IPS DF 6.9 (cell line): ENCODE data around the gene ADAMTS3.

Experiments
- DNase-seq: peaks from one replicate; pipeline ENCODE4 v3.0.0-alpha.2; 2013; ENCODE audit warnings: low read depth, low spot score
- H3K27ac ChIP-seq: one replicate; pipeline ENCODE4 v1.5.1; 2013; ENCODE audit warnings: low read length, control low read depth
- H3K27me3 ChIP-seq: 2 replicates; pipeline ENCODE4 v1.6.1; 2013; ENCODE audit warnings: mild to moderate bottlenecking, low read length; ENCODE audit not compliant: control insufficient read depth, insufficient read depth
- H3K36me3 ChIP-seq: 2 replicates; pipeline ENCODE4 v1.6.1; 2013; ENCODE audit warnings: low read length; ENCODE audit not compliant: control insufficient read depth, insufficient read depth
- H3K4me1 ChIP-seq: 2 replicates; pipeline ENCODE4 v1.6.1; 2013; ENCODE audit warnings: low read length; ENCODE audit not compliant: control insufficient read depth, insufficient read depth
- H3K4me3 ChIP-seq: 2 replicates; pipeline ENCODE4 v1.5.1; 2013; ENCODE audit warnings: mild to moderate bottlenecking, low read length
- H3K9me3 ChIP-seq: 2 replicates; pipeline ENCODE4 v1.6.1; 2013; ENCODE audit warnings: low read length, inconsistent platforms; ENCODE audit not compliant: control insufficient read depth, insufficient read depth
- WGBS: extraction: QIAGEN DNeasy Blood & Tissue Kit; methylation state at CpG from one replicate; pipeline ENCODE4 v1.1.7; 2013; ENCODE audit warnings: mixed read lengths, missing lambda C conversion rate; ENCODE audit not compliant: insufficient read length, insufficient coverage; 5-methylcytosine and 5-hydroxymethylcytosine counted together

The ADAMTS3 gene

DNA sequence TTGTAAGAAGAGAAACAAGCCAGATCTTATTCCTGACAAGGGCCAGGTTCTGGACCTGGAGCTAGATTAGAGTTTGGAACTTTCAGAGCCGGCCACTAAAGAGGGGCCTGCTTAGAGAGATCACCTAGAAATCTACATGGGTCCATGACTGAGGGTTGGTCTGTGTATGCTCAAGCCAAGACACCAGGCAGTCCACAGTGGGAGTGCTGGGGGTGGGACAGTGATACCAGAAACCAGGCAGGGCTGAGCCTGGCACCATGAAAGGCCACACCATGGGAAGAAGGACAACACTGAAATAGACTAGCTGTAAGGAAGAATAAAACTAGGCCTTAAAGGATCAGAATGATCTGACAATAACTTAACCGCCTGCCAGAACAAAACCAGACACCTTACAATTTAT is 267.3 kb downstream of the ADAMTS3 start:
- Histone ChIP-seq H3K27ac (no peak overlapping the region), H3K27me3 (no peaks in the 10 kb centered on the region), H3K36me3 (no peaks in the 10 kb centered on the region), H3K4me1 (no peaks in the 10 kb centered on the region), H3K4me3 (no peak overlapping the region), H3K9me3 (no peaks in the 10 kb centered on the region)
- DNase-seq = no peak
- WGBS = no CpG with 5 or more reads among the region's 2 CpGs

DNA sequence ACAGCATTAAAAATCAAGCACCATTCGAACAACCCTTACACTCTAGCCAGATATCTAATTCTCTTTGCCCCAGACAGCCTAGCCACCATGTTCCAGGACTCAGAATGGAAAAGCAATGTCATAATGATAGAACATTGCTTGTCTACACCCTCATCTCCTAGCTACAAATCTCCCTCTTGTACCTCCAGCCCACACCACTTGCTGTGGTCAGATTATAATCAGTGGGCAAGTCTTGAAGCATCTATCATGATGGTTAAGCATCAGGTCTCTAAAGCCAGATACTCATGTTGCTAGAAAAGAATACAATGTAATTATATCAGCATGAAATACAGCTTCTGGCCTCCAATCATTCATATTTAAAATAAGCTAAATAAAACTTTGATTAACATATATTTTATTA is 268.9 kb downstream of the ADAMTS3 start:
- no peak for DNase-seq
- H3K4me3 ChIP-seq = no peak overlapping the region
- no peaks in the 10 kb centered on the region for H3K9me3 ChIP-seq
- no peaks in the 10 kb centered on the region for H3K27me3 ChIP-seq
- no CpG with 5 or more reads among the region's 1 CpG for WGBS
- no peaks in the 10 kb centered on the region for H3K36me3 ChIP-seq
- no peak overlapping the region for H3K27ac ChIP-seq
- H3K4me1 ChIP-seq = no peaks in the 10 kb centered on the region

DNA sequence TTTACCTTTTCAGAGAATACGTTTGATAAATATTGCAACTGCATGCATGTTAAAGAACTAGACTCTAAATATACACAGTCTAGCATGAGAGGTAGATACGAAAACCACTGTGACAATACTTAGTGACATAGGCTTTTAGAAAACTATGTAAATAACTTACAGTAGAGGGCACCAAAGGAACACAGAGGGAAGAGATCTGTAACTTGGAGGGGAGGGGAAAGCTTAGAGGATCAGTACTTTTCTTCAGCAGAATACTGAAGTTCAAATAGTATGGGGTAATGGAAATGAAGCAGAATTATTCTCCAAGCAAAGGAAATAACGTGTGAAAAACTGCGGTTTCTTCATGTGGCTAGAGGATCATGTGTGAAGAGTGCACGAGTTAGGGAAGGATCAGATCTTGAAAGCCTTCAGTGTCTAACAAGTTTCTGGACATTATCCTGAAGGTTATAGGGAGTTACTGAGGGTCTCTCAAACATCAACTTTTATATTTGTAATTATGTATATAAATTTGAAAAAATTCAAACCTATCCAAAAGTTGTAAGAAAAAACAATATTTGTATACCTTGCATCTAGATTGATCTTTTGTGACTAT is 273.0 kb downstream of the ADAMTS3 start:
- WGBS = no CpG with 5 or more reads among the region's 5 CpGs
- Histone ChIP-seq H3K27me3 (no peaks in the 10 kb centered on the region), H3K4me3 (no peak overlapping the region), H3K9me3 (no peaks in the 10 kb centered on the region), H3K36me3 (no peaks in the 10 kb centered on the region), H3K27ac (no peak overlapping the region), H3K4me1 (no peaks in the 10 kb centered on the region)
- DNase-seq = no peak

DNA sequence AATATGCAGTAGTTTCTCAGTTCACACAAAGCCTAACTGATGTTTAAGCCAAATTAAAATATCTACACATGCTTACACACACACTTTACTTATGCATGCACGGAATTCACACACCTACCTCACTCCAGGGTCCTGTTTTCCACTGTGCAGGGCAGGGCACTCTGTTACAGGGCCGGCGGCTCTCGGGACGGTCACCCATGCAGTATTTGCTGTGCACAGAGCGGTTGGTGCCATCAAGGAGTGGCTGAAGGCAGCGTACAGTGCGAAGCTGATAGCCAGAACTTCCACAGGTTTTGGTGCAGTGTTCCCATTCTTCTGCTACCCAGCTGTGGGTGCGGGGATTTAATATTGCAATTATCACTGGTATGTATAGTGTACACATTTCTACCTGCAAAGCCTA is 278.3 kb downstream of the ADAMTS3 start:
- no peaks in the 10 kb centered on the region for H3K9me3 ChIP-seq
- H3K4me3 ChIP-seq = no peak overlapping the region
- WGBS = no CpG with 5 or more reads among the region's 9 CpGs
- H3K36me3 ChIP-seq = no peaks in the 10 kb centered on the region
- H3K4me1 ChIP-seq = no peaks in the 10 kb centered on the region
- DNase-seq = no peak
- H3K27ac ChIP-seq = no peak overlapping the region
- H3K27me3 ChIP-seq = no peaks in the 10 kb centered on the region

DNA sequence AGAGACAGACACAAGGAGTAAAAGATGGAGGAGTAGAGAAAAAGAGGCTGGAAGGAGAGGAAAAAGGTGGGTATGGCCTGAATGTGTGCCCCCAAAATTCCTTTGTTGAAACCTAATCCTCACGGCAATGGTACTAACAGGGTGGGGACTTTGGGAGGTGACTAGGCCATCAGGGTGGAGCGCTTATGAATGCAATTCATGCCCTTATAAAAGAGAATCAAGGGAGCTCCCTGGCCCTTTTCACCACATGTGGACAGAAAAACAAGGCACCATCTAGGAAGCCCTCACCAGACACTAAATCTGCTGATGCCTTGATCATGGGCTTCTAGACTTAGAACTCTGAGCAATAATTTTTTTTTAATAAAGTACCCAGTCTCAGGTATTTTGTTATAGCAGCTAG is 282.1 kb downstream of the ADAMTS3 start:
- Histone ChIP-seq H3K27me3 (no peaks in the 10 kb centered on the region), H3K27ac (no peak overlapping the region), H3K4me1 (no peaks in the 10 kb centered on the region), H3K4me3 (no peak overlapping the region), H3K36me3 (no peaks in the 10 kb centered on the region), H3K9me3 (no peaks in the 10 kb centered on the region)
- WGBS = no CpG with 5 or more reads among the region's 2 CpGs
- DNase-seq = no peak

DNA sequence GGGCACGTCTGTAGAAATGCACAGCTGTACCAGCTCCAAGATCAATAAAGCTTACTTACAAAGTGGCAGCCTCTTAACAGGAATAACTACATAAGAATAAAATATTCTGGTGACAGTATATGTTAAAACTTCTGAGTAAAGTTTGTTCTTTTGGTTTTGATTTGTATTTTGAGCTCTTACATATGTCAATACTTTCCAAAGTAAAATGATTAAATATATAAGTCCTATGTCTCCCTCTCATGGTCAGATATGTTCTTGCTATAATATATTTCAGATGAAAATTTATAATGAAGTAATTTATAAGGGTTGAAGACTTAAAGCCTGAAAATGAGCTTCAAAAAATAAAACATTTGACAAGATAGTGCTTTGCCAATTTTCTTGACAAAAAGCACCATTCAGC is 282.8 kb downstream of the ADAMTS3 start:
- Histone ChIP-seq H3K27me3 (no peaks in the 10 kb centered on the region), H3K9me3 (no peaks in the 10 kb centered on the region), H3K4me1 (no peaks in the 10 kb centered on the region), H3K27ac (no peak overlapping the region), H3K4me3 (no peak overlapping the region), H3K36me3 (no peaks in the 10 kb centered on the region)
- DNase-seq = no peak
- no CpG with 5 or more reads among the region's 1 CpG for WGBS

DNA sequence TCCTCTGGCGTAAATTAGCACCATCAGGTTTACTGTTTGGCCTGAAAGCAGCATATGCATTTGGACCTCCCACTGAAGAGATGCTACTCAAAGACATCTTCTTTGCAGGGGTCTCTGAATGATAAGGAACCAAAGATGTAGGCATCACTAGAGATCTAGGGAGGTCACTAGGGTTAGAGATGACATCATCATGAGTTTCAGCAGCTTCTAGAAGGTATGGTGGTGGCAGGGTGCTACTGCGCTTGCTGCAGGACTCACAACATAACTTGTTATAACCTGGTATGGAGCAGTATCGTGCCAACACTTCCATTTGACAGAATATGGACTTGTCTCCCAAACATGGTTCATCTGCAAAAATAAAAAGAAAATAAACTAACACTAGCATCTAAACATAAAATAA is 285.7 kb downstream of the ADAMTS3 start:
- no CpG with 5 or more reads among the region's 3 CpGs for WGBS
- Histone ChIP-seq H3K36me3 (no peaks in the 10 kb centered on the region), H3K4me1 (no peaks in the 10 kb centered on the region), H3K27me3 (no peaks in the 10 kb centered on the region), H3K27ac (no peak overlapping the region), H3K4me3 (no peak overlapping the region), H3K9me3 (no peaks in the 10 kb centered on the region)
- no peak for DNase-seq

DNA sequence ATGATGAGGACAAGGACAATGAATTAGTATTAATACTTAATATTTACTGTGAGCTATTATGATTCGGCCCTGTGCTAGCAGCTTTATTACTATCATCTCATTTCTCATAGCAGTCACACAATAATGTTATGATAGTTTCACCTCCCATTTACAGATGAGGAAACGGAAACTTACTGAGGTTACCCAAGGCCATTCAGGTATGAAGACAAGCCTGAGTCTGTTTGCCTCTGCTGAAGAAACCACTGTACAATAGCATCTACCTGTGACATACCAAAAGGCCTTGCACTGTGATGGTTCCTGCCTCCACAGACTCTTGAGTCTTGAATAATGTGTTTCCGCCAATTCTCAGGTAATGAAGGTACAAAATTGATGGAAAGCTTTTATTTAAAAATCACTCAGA is 288.8 kb downstream of the ADAMTS3 start:
- no peaks in the 10 kb centered on the region for H3K36me3 ChIP-seq
- no peaks in the 10 kb centered on the region for H3K9me3 ChIP-seq
- no peak for DNase-seq
- no peaks in the 10 kb centered on the region for H3K4me1 ChIP-seq
- no peak overlapping the region for H3K4me3 ChIP-seq
- WGBS = no CpG with 5 or more reads among the region's 3 CpGs
- H3K27me3 ChIP-seq = no peaks in the 10 kb centered on the region
- H3K27ac ChIP-seq = no peak overlapping the region

DNA sequence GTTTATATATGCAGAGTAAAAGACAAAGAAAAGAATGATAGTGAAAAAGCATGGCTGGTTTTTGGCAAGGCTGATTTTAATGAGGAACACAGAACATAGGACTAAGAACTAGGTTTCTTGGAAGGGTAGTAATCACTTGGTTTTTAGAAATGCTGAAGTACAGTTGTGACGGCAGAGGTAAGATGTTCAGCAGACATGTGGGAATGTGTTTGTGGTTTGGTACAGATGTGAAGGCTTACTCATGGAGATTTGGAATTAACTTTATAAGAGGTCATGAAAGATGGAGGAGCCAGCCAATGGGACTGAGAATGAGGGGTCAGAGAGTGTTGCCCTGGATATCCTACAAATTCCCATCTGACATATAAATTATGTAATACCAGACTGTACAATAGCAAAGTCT is 293.6 kb downstream of the ADAMTS3 start:
- Histone ChIP-seq H3K9me3 (no peaks in the 10 kb centered on the region), H3K36me3 (no peaks in the 10 kb centered on the region), H3K4me1 (no peaks in the 10 kb centered on the region), H3K27ac (no peak overlapping the region), H3K27me3 (no peaks in the 10 kb centered on the region), H3K4me3 (no peak overlapping the region)
- DNase-seq = no peak
- no CpG with 5 or more reads among the region's 1 CpG for WGBS

DNA sequence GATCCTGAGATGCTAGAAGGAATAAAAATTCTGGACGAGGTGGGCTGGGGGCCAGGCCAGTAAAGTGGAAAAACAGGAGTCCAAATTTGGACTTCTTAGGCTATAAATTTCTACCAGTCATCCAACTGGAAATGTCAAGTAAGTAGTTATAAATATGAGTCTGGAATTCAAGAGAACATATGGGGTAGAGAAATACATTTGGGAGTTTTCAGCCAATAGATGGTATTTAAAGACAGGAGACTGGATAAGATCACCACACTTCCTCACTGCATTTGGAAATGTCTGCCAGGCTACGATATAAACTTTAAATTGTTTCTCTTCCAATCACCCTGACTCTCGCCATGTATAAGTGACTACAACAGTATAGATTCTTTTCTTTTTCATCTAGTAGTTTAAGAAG is 294.8 kb downstream of the ADAMTS3 start:
- no CpG with 5 or more reads among the region's 3 CpGs for WGBS
- no peak for DNase-seq
- no peaks in the 10 kb centered on the region for H3K27me3 ChIP-seq
- H3K27ac ChIP-seq = no peak overlapping the region
- H3K36me3 ChIP-seq = no peaks in the 10 kb centered on the region
- no peaks in the 10 kb centered on the region for H3K9me3 ChIP-seq
- H3K4me1 ChIP-seq = no peaks in the 10 kb centered on the region
- no peak overlapping the region for H3K4me3 ChIP-seq

DNA sequence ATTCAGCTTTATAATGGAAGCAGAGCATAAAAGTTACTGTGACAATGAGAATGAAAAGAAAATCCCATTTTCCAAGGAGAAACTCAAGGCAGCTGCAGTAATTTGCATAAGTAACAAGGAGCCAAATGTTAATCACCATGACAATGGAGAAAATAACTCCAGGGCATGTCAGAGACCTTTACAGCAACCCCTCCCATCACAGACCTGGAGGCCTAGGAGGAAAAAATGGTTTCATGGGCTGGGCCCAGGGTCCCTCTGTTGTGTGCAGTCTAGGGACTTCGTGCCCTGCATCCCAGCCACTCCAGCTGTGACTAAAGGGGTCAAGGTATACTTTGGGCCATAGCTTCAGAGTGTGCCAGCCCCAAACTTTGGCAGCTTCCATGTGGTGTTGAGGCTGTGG is 313.8 kb downstream of the ADAMTS3 start:
- Histone ChIP-seq H3K4me1 (no peaks in the 10 kb centered on the region), H3K4me3 (no peak overlapping the region), H3K27me3 (peaks cover 1% of the 10 kb centered on the region; the same call in 1 of the 2 replicates), H3K27ac (no peak overlapping the region), H3K36me3 (no peaks in the 10 kb centered on the region), H3K9me3 (no peaks in the 10 kb centered on the region; the same call in 1 of the 2 replicates)
- no CpG with 5 or more reads among the region's 1 CpG for WGBS
- DNase-seq = no peak
